ENCODE data around the gene SKI. TPM values are rescaled to one million over a fixed set of nuclear protein-coding genes. Genes with fewer than 3 reads are reported as not detected.
A peak's percentile ranks its signal among the peaks of the same experiment; 100 is the strongest.

Gene SKI
- total and polyA plus RNA-seq, 9 of the 15 experiments (the other 6 are each of a cell fraction or from before 2014, with no cell fraction given) = 0.10 to 60.5 (median 4.6) TPM

DNA sequence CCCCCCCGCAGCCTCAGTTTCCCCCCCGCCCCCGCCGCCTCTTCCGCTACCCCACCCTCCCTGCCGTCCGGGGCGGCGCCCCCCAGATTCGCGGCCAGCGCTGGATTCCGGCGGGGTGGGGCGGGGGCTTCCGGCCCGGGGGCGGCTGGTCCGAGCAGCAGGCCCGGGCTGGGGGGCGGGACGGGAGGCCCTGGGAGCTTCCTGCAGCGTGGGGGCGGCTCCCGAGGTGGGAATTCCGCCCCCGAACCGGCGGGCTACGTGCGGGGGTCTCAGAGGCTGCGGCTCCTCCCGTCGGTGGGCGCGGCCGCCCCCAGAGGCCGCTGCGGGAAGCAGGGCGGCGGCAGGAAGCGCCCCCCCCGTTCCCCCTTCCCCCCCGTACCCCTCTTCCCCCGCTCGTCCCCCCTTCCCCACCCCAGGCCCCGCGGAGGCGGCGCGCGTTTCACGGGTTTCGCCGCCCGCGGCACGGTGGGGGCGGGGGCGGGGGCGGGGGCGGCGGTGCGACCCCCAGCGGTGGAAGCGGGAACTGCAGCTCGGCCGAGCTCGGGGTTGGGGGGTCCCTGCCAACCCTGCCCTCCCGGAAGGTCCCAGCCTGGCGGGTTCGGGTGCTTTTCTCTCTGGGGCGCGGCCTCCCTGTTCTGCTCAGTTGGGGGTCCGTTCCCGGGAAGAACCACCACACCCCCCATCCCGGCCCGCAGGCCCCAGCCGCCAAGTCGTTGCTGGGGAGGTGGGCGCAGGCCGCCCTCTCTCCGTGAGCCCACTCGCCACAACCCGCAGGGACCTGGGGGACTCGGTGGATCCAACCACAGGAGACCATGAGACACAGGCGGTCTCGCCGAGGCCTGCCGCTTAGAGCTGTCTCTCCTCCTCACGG is 86.9 kb downstream of the SKI start:
- no peaks in the 10 kb centered on the region for H4K20me1 ChIP-seq (replicated peaks; ENCODE audit: control insufficient read depth, insufficient read depth, low read length)
- whole genome bisulfite sequencing (ENCODE audit: insufficient coverage, low coverage, missing lambda C conversion rate) = 19% methylated on average over 24 of the region's 91 CpGs
- H3K36me3 ChIP-seq (ENCODE audit: control insufficient read depth, insufficient read depth, low read length) = peaks cover 7% of the 10 kb centered on the region; the same call in 1 of the 3 replicates
- peak overlapping the region; percentile 54 for H3K4me2 ChIP-seq (ENCODE audit: insufficient read depth, low read length)
- peaks cover 10 to 88% of the 10 kb centered on the region in 2 experiments; a peak in 4 of 5 replicates for H3K4me1 ChIP-seq (replicated peaks in 1 of 2; ENCODE audit: control insufficient read depth in 2 of 2, insufficient read depth in 2 of 2, low read length in 2 of 2)
- peak overlapping the region; percentile 39 to 89; a peak in 3 of 4 replicates for H3K9ac ChIP-seq (ENCODE audit: insufficient read depth in 1 of 2, low read depth in 2 of 2, low read length in 2 of 2)
- H3K9me3 ChIP-seq (replicated peaks; ENCODE audit: control insufficient read depth, insufficient read depth, low read depth, low read length) = no peaks in the 10 kb centered on the region
- H2AFZ ChIP-seq (ENCODE audit: low read depth, low read length) = peak overlapping the region; percentile 71
- intact Hi-C loops (cut with micrococcal nuclease) (loop anchor here (5.0 to 10.0 kb wide), 2 partner anchors 60 to 118 kb away; no protein-coding TSS in a partner anchor), in situ Hi-C loops (cut with MboI) (no loop called here)
- DNase-seq (ENCODE audit: extremely low read depth in 1 of 4, low spot score in 3 of 4) (peak; percentile 62 to 97 (median 96)), FAIRE-seq (no peak), ATAC-seq (peak; percentile 61)
- H3K27me3 ChIP-seq (ENCODE audit: control insufficient read depth in 2 of 2, insufficient read depth in 2 of 2, low read length in 2 of 2) = peaks cover 19 to 27% of the 10 kb centered on the region in 2 experiments; a peak in 4 of 5 replicates
- H3K9me1 ChIP-seq (ENCODE audit: control insufficient read depth, insufficient read depth, low read length) = no peaks in the 10 kb centered on the region
- no peaks in the 10 kb centered on the region for H3K79me2 ChIP-seq (ENCODE audit: control insufficient read depth, insufficient read depth, low read length)
- CTCF ChIA-PET (ENCODE audit: low intra/inter-chr PET ratio) = interaction anchor here (0.6 to 1.7 kb wide), 2 partner anchors 120 to 139 kb away, joined by 4 to 8 read pairs; no protein-coding TSS in a partner anchor
- BruUV-seq (replicated peaks) = no TSS peak
- H3K27ac ChIP-seq (ENCODE audit: extremely low read depth, low read depth, low read length) = peak overlapping the region; percentile 50; the same call in 1 of the 3 replicates
- POLR2A ChIA-PET = interaction anchor here (0.5 to 0.6 kb wide), 4 partner anchors 40 to 106 kb away, joined by 3 to 4 read pairs (median 3); no protein-coding TSS in a partner anchor
- H3K4me3 ChIP-seq = peak overlapping the region; percentile 27
- TF ChIP-seq RBM14 (IDR thresholded peaks at IDR 0.05; ENCODE audit: borderline replicate concordance, insufficient read depth, low read depth, low read length) (0 out of 2 replicates have a peak, but pooled peaks have one; percentile 66), NELFE (IDR thresholded peaks at IDR 0.05; ENCODE audit: insufficient read depth, insufficient read length) (no peak), SRF (CRISPR knock-in tag; IDR thresholded peaks at IDR 0.05) (no peak), ZNF830 (CRISPR knock-in tag; IDR thresholded peaks at IDR 0.05) (no peak), CBFA2T3 (IDR thresholded peaks at IDR 0.05) (no peak), ZBTB7A (IDR thresholded peaks at IDR 0.05; ENCODE audit: borderline replicate concordance, control insufficient read depth, low read depth, low read length) (peak; percentile 96), ZNF174 (CRISPR knock-in tag; IDR thresholded peaks at IDR 0.05) (no peak), PHF8 (IDR thresholded peaks at IDR 0.05; ENCODE audit: borderline replicate concordance, low read length) (peak; percentile 37; the same call in 1 of the 2 replicates), NR2C2 (CRISPR knock-in tag; IDR thresholded peaks at IDR 0.05) (no peak), NR2C2 (tag; IDR thresholded peaks at IDR 0.05) (no peak), BRCA1 (IDR thresholded peaks at IDR 0.05) (no peak), BRCA1 (CRISPR knock-in tag; IDR thresholded peaks at IDR 0.05) (peak; percentile 77; the same call in 1 of the 2 replicates), ZC3H11A (IDR thresholded peaks at IDR 0.05; ENCODE audit: low read depth, low read length) (no peak), BCL6 (CRISPR knock-in tag; IDR thresholded peaks at IDR 0.05) (no peak), ZFX (CRISPR knock-in tag; IDR thresholded peaks at IDR 0.05) (peak; percentile 52; the same call in 1 of the 2 replicates), EP300 (IDR thresholded peaks at IDR 0.05; ENCODE audit: low read length) (no peak)
- TF ChIP-seq, protein P1, sequence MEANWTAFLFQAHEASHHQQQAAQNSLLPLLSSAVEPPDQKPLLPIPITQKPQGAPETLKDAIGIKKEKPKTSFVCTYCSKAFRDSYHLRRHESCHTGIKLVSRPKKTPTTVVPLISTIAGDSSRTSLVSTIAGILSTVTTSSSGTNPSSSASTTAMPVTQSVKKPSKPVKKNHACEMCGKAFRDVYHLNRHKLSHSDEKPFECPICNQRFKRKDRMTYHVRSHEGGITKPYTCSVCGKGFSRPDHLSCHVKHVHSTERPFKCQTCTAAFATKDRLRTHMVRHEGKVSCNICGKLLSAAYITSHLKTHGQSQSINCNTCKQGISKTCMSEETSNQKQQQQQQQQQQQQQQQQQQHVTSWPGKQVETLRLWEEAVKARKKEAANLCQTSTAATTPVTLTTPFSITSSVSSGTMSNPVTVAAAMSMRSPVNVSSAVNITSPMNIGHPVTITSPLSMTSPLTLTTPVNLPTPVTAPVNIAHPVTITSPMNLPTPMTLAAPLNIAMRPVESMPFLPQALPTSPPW (CRISPR knock-in tag; IDR thresholded peaks at IDR 0.05) = peak; percentile 97
- TF ChIP-seq, protein P2, sequence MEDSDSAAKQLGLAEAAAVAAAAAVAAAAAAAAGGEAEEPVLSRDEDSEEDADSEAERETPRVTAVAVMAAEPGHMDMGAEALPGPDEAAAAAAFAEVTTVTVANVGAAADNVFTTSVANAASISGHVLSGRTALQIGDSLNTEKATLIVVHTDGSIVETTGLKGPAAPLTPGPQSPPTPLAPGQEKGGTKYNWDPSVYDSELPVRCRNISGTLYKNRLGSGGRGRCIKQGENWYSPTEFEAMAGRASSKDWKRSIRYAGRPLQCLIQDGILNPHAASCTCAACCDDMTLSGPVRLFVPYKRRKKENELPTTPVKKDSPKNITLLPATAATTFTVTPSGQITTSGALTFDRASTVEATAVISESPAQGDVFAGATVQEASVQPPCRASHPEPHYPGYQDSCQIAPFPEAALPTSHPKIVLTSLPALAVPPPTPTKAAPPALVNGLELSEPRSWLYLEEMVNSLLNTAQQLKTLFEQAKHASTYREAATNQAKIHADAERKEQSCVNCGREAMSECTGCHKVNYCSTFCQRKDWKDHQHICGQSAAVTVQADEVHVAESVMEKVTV (CRISPR knock-in tag; IDR thresholded peaks at IDR 0.05) = no peak
- TF ChIP-seq, protein P3, sequence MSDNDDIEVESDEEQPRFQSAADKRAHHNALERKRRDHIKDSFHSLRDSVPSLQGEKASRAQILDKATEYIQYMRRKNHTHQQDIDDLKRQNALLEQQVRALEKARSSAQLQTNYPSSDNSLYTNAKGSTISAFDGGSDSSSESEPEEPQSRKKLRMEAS (CRISPR knock-in tag; IDR thresholded peaks at IDR 0.05) = no peak

All from K562 (cell line).